LNCAP (cell line): ENCODE results near the gene DIPK1A.

Experiments
- TF ChIP-seq, protein P1 (sequence below): fragments of 450-650 bp; IDR thresholded peaks from 2 replicates; pipeline ENCODE4 v1.5.1; 2017; ENCODE audit warnings: mild to moderate bottlenecking

Gene DIPK1A

DNA sequence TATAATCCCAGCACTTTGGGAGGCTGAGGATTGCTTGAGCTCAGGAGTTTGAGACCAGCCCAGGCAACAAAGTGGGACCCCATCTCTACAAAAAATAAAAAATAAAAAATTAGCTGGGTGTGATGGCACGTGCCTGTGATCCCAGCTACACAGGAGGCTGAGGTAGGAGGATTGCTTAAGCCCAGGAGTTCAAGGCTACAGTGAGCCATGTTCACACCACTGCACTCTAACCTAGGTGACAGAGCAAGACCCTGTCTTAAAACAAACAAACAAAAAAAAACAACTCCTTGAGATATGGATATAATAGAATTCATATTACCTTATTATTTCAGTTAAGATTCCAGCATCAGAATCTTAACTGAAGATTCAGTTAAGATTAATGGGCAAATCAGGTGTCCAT is 77.1 kb downstream of the DIPK1A start:
- TF ChIP-seq, protein P1, sequence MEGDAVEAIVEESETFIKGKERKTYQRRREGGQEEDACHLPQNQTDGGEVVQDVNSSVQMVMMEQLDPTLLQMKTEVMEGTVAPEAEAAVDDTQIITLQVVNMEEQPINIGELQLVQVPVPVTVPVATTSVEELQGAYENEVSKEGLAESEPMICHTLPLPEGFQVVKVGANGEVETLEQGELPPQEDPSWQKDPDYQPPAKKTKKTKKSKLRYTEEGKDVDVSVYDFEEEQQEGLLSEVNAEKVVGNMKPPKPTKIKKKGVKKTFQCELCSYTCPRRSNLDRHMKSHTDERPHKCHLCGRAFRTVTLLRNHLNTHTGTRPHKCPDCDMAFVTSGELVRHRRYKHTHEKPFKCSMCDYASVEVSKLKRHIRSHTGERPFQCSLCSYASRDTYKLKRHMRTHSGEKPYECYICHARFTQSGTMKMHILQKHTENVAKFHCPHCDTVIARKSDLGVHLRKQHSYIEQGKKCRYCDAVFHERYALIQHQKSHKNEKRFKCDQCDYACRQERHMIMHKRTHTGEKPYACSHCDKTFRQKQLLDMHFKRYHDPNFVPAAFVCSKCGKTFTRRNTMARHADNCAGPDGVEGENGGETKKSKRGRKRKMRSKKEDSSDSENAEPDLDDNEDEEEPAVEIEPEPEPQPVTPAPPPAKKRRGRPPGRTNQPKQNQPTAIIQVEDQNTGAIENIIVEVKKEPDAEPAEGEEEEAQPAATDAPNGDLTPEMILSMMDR: no peak

DNA sequence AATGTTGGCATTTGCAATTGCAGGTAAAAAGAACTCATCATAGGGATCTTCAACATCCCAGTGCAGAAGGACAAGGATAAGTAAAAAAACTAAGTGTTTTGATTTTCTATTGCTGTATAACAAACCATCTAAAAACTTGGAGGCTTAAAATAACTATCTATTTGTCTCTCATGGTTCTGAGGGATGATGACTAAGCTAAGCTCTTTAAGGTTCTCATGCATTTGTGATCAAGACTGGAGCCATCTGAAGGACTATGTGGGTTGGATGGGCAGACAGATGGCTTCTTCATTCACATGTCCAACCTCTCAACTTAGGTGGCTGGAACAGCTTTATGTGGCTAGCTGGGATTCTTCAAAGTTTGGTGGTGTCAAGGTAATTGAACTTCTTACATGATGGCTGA is 78.0 kb downstream of the DIPK1A start:
- TF ChIP-seq, protein P1: no peak

DNA sequence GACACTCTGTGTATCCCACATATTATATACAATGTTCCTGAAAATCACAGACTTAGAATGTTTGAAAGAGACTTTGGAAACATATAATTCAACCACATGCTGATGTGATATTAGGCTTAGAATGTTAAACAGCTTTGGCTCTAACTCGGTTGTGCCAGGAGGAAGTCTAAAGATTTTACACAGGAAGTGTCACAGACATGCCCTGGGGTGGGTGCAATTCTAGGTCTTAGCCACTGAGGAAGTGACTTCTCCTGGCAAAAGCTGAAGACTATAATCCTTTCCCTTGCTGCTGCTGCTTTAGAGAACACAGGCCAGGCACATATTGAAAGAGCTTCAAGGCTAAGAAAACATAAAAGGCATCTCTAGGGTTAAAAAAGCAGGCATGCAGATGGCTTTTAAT is 78.4 kb downstream of the DIPK1A start:
- TF ChIP-seq, protein P1: no peak

DNA sequence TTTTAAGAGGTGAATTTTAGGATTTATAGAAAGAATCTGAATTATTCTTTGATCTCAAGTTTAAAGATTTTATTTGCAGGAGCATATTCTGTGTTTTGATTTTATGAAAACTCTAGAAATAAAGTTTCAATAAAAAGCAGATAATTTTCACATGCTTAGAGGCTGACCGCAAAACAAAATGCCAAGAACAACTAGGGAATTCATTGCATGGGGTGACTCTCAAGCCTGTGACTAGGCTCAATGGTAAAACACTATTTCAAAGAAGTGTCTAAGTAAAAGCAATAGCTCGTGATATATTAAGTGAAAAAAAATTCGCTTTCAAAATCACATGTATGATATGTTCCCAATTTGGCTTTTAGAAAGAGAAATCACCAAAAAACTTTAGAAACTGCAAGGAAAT is 79.9 kb downstream of the DIPK1A start:
- TF ChIP-seq, protein P1: no peak

DNA sequence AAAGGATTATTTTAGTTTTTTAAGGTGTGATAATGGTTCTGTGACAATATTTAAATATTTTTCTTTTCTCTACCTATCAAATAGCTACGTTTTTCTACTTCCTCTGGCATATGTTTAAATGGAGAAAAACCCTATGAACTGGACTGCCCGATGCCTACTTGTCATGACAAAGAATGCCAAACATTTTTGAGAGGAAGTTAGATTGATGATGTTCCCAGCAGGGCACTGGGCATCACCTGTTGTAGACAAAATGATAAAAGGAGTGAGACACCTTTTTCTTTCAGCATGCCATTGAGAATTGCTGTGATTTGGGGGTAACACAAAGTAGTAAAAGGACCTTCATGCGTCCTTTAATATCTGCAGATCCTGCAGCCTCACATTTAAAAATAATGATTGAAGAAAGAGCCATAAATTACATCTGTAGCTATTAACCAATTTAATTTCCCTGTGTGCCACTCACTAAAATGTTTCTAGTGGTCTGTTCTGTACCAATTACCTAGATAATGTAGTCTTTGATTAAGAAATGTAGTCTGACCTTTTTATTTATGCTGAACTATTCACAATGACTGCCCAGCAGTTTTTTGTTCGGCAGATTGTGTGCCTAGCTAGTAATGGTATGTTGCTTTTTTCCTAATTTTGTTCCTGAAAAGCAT is 81.8 kb downstream of the DIPK1A start:
- TF ChIP-seq, protein P1: no peak

DNA sequence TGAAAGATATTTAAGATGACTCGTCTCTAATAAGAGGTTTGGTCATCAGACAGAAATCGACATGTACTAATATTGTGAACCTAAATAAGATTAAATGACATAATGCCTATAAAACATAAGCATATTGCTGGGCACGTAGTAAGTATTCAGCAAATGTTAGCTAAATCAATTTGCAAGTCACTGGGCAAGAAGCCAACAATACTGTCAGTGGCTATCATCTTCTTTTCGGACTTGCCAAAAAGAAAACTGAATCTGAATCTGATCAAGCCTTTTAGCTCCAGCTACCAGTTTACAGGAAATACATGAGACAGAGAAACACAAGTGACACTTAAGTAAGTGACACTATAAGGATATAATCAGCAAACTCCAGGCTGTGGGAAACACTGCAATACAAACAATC is 83.5 kb downstream of the DIPK1A start:
- TF ChIP-seq, protein P1: no peak

DNA sequence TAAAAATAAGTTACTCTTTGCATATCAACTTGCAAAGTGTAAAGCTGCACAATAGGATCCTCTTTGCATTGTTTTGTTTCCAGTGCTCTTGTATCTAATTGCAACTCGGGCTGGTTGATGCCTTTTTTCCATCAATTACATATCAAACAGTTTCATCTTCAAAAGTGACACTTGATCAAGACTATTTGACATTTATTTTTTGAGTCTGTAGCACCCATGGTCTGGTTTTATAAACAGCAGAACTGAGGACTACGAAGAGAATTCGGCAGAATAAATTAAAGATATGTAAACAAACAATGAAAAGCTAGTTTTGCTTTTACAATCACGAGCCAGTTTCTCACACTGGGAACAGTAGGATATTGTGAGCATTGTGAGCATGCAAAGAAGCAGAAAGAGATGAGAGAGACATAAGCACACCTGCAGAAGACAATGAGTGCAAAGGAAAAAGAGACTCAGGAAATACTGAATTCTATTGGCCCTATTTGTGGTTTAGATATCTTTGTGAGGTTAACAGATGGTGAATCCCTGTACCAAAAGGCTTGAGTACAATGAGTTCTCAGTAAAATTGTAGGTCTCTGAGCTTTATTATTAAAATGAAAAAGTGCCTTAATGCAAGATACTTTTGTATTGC is 84.1 kb downstream of the DIPK1A start:
- TF ChIP-seq, protein P1: no peak
